NCI-H2081 treated with DMSO at 0.1 percent for 48 hours (cell line): ENCODE results near the gene TMA16.
"Not testable (repeated sequence)": the region's sequence is repeated elsewhere in the genome, so short reads cannot be mapped to it uniquely, and the experiment has no call there.

ENCODE experiments used
- DNase-seq: peaks from one replicate; lab custom pipeline; 2025; lab: John Stamatoyannopoulos, UW

The TMA16 gene

GRCh38 chr4:163515198-163515597 lies 20.7 kb downstream of the TMA16 start:
- DNase-seq: no peak

GRCh38 chr4:163523791-163524365 lies 29.4 kb downstream of the TMA16 start:
- no peak for DNase-seq

- no peak for DNase-seq
Measured at GRCh38 chr4:163525982-163526381, 31.5 kb downstream of the TMA16 start.

- no peak for DNase-seq
Measured at GRCh38 chr4:163527172-163527571, 32.7 kb downstream of the TMA16 start.

- DNase-seq: no peak
Measured at GRCh38 chr4:163528653-163529052, 34.2 kb downstream of the TMA16 start.

- DNase-seq: no peak
Measured at GRCh38 chr4:163534056-163534455, 39.6 kb downstream of the TMA16 start.

GRCh38 chr4:163535657-163536056 lies 41.2 kb downstream of the TMA16 start:
- no peak for DNase-seq

- no peak for DNase-seq
Measured at GRCh38 chr4:163536091-163536490, 41.6 kb downstream of the TMA16 start.

- DNase-seq: no peak
Measured at GRCh38 chr4:163537114-163537513, 42.6 kb downstream of the TMA16 start.

GRCh38 chr4:163538820-163539219 lies 44.3 kb downstream of the TMA16 start:
- DNase-seq: not testable (repeated sequence)

- no peak for DNase-seq
Measured at GRCh38 chr4:163540448-163540847, 46.0 kb downstream of the TMA16 start.

GRCh38 chr4:163540977-163541376 lies 46.5 kb downstream of the TMA16 start:
- no peak for DNase-seq

GRCh38 chr4:163542275-163542674 lies 47.8 kb downstream of the TMA16 start:
- no peak for DNase-seq

GRCh38 chr4:163544407-163545038 lies 50.0 kb downstream of the TMA16 start:
- peak; percentile 3 for DNase-seq

- DNase-seq: peak; percentile 7
Measured at GRCh38 chr4:163548481-163549243, 54.2 kb downstream of the TMA16 start.

GRCh38 chr4:163550869-163551267 lies 56.4 kb downstream of the TMA16 start:
- DNase-seq: no peak

- DNase-seq: no peak
Measured at GRCh38 chr4:163553146-163553545, 58.7 kb downstream of the TMA16 start.

GRCh38 chr4:163554870-163555465 lies 60.5 kb downstream of the TMA16 start:
- no peak for DNase-seq

- peak; percentile 17 for DNase-seq
Measured at GRCh38 chr4:163556177-163556576, 61.7 kb downstream of the TMA16 start.

- no peak for DNase-seq
Measured at GRCh38 chr4:163556650-163557391, 62.3 kb downstream of the TMA16 start.

GRCh38 chr4:163558539-163559044 lies 64.1 kb downstream of the TMA16 start:
- DNase-seq: no peak

- DNase-seq: no peak
Measured at GRCh38 chr4:163562496-163562895, 68.0 kb downstream of the TMA16 start.
